ENCODE measurements around the gene UGT1A9. TPM values are rescaled to one million over a fixed set of nuclear protein-coding genes. Genes with fewer than 3 reads are reported as not detected.

Gene UGT1A9
- total RNA-seq, 1 donor from 2014 or later: 0.10 TPM

DNA sequence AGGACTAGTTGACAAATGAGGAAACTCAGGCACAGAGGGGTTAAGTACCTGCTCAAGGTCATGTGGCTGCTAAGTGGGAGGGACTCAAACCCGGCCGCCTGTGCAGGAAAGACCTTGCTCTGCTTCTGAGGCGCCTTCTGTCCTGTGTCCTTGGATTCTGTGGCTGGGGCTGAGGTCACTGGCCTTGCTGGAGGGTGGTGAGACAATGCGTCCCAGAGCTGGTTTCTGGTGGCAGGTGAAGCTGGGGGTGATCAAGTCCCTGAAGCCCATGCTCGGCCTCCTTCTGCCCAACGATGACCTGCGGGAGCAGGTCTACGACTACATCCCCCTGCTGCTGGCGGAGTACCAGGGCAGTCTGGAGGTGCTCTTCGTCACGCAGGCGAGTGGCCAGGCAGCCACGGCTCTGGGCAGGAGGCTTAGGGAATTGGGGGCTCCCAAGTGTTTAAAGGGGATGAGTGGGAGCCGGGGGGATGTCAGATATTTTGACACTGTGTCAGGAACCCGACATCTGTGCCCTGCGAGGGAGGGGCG, 122.5 kb downstream of the UGT1A9 start:
- no peaks in the 10 kb centered on the region for H3K9me3 Mint-ChIP-seq (ENCODE audit: low read depth)
- no peaks in the 10 kb centered on the region for H3K36me3 Mint-ChIP-seq (ENCODE audit: low read depth)
- no peaks in the 10 kb centered on the region for H3K4me1 Mint-ChIP-seq (ENCODE audit: low read depth)
- peak; percentile 86 for DNase-seq (ENCODE audit: low spot score)
- H3K27ac Mint-ChIP-seq (ENCODE audit: unreplicated experiment): no peak overlapping the region
- TF ChIP-seq, protein P1, sequence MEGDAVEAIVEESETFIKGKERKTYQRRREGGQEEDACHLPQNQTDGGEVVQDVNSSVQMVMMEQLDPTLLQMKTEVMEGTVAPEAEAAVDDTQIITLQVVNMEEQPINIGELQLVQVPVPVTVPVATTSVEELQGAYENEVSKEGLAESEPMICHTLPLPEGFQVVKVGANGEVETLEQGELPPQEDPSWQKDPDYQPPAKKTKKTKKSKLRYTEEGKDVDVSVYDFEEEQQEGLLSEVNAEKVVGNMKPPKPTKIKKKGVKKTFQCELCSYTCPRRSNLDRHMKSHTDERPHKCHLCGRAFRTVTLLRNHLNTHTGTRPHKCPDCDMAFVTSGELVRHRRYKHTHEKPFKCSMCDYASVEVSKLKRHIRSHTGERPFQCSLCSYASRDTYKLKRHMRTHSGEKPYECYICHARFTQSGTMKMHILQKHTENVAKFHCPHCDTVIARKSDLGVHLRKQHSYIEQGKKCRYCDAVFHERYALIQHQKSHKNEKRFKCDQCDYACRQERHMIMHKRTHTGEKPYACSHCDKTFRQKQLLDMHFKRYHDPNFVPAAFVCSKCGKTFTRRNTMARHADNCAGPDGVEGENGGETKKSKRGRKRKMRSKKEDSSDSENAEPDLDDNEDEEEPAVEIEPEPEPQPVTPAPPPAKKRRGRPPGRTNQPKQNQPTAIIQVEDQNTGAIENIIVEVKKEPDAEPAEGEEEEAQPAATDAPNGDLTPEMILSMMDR (IDR thresholded peaks at IDR 0.05): no peak
- H3K4me3 Mint-ChIP-seq (ENCODE audit: unreplicated experiment): no peak overlapping the region
- H3K27me3 Mint-ChIP-seq (ENCODE audit: low read depth): peaks cover 9% of the 10 kb centered on the region

DNA sequence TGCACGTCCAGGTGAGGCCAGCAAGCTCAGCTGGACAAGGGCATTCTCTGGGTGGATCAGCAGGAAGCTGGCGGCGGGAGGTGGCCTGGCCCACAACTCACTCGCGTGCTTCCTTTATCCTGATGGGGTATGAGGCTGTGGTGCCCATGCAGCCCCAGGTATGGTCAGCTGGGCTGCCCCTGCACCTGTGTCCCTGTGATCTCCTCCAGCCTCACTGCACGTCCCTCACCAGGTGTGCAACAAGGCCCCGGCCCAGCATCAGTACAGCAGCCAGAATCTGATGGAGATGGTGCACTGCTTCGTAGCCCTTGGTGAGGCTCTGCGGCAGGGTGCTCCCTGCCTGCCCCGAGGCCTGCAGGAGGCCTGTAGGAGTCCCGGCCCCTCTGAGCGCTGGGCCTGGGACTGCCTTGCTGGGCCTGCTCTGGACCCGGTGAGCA, 124.1 kb downstream of the UGT1A9 start:
- peaks cover 5% of the 10 kb centered on the region for H3K9me3 Mint-ChIP-seq (ENCODE audit: low read depth)
- TF ChIP-seq, protein P1 (IDR thresholded peaks at IDR 0.05): no peak
- H3K36me3 Mint-ChIP-seq (ENCODE audit: low read depth): peaks cover 2% of the 10 kb centered on the region
- peak; percentile 82 for DNase-seq (ENCODE audit: low spot score)
- H3K27me3 Mint-ChIP-seq (ENCODE audit: low read depth): peaks cover 7% of the 10 kb centered on the region
- no peak overlapping the region for H3K4me3 Mint-ChIP-seq (ENCODE audit: unreplicated experiment)
- no peak overlapping the region for H3K27ac Mint-ChIP-seq (ENCODE audit: unreplicated experiment)
- H3K4me1 Mint-ChIP-seq (ENCODE audit: low read depth): no peaks in the 10 kb centered on the region

DNA sequence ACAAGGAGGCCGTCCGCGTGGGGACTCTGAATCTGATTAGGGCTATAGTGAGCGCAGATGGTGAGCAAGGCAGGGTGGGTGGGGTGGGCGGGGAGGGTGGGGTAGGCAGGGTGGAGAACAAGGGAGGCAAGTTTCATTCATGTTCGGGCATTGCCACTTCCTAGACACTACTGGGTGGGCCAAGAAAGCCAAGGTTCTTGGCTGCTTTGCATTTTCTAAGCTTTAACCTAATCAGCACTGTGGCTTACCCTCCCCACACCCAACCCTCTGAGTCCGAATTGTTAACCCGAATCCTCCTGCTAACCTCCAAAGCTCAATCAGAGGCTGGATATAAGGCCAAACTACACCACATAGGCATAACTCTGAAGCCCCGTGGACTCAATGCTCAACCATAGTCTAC, 124.6 kb downstream of the UGT1A9 start:
- H3K4me3 Mint-ChIP-seq (ENCODE audit: unreplicated experiment): no peak overlapping the region
- TF ChIP-seq, protein P1 (IDR thresholded peaks at IDR 0.05): no peak
- peaks cover 5% of the 10 kb centered on the region for H3K27me3 Mint-ChIP-seq (ENCODE audit: low read depth)

DNA sequence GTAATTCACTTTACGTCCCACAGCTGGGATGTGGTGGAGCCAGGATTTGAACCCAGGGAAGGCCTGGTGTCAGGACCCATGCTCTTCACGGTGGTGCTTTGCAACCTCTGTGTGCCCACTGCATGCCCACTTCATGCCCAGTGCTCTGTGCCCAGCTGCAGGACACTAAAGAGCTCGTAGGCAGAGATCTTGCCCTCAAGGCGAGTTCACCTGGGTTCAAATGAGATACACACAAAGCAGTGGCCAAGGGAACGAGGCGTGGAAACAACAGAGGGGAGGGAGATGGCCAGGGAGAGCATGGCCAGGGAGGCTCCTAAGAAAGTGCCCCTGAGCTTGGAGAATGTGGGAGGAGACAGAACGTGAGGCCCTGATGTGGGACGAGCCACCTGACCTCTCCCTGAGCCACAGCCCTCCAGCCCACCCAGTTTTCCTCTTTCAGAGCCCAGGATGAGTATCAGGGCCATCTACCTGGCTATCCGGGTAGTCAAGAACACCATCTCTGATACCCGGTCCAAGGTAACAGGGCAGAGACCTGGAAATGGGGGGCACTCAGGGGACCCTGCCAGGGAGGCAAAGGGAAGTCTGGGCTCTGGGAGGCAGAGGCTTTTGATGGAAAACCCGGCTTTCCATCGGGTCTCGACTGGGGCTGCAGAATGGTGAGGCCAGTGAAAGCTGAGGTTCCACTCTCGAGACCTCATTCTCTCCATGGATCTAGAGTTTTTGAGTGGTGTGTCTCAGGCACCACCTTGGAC, 126.8 kb downstream of the UGT1A9 start:
- peaks cover 5% of the 10 kb centered on the region for H3K9me3 Mint-ChIP-seq (ENCODE audit: low read depth)
- H3K27ac Mint-ChIP-seq (ENCODE audit: unreplicated experiment): no peak overlapping the region
- peaks cover 4% of the 10 kb centered on the region for H3K4me1 Mint-ChIP-seq (ENCODE audit: low read depth)
- H3K27me3 Mint-ChIP-seq (ENCODE audit: low read depth): peaks cover 11% of the 10 kb centered on the region
- H3K36me3 Mint-ChIP-seq (ENCODE audit: low read depth): peaks cover 2% of the 10 kb centered on the region
- DNase-seq (ENCODE audit: low spot score): no peak
- H3K4me3 Mint-ChIP-seq (ENCODE audit: unreplicated experiment): no peak overlapping the region
- TF ChIP-seq, protein P1 (IDR thresholded peaks at IDR 0.05): no peak

More for the DNA sequence above, 124.6 kb downstream of the UGT1A9 start:
- Mint-ChIP-seq H3K4me1 (ENCODE audit: low read depth) (peaks cover 3% of the 10 kb centered on the region), H3K9me3 (ENCODE audit: low read depth) (peaks cover 5% of the 10 kb centered on the region), H3K36me3 (ENCODE audit: low read depth) (peaks cover 2% of the 10 kb centered on the region), H3K27ac (ENCODE audit: unreplicated experiment) (no peak overlapping the region)
- no peak for DNase-seq (ENCODE audit: low spot score)

DNA sequence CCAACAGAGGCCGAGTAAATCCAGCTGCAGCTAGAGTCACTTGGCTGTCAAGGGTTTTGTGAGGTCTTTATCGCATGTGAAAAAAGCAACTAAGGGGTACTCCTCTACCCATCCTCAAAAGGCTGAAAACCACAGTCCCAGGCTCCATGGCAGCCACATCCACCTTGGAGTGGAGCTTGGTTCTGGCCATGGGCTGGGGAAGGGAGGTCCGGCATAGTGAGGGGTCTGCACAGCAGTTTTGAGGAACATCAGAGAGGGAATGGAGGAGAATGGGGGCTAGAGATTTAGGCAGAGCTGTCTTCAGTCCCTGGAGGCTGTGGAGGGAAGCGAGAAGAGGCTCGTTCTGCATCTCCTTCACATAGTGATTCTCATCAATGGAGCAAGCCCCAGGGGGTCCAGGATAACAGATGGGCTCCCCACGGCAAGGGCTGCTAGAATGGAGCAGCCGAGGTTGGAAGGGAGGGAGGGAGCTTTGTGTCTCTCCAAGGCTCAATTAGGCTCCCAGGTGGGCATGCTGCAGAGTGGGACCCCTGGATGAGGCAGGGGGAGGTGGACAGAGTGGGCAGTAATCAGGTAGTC, 127.5 kb downstream of the UGT1A9 start:
- peaks cover 5% of the 10 kb centered on the region for H3K9me3 Mint-ChIP-seq (ENCODE audit: low read depth)
- H3K4me3 Mint-ChIP-seq (ENCODE audit: unreplicated experiment): no peak overlapping the region
- peaks cover 2% of the 10 kb centered on the region for H3K36me3 Mint-ChIP-seq (ENCODE audit: low read depth)
- H3K4me1 Mint-ChIP-seq (ENCODE audit: low read depth): peaks cover 4% of the 10 kb centered on the region
- H3K27me3 Mint-ChIP-seq (ENCODE audit: low read depth): peaks cover 12% of the 10 kb centered on the region
- no peak for DNase-seq (ENCODE audit: low spot score)
- TF ChIP-seq, protein P1 (IDR thresholded peaks at IDR 0.05): no peak
- no peak overlapping the region for H3K27ac Mint-ChIP-seq (ENCODE audit: unreplicated experiment)
